ENCODE data around the gene PRKCH.

DNA sequence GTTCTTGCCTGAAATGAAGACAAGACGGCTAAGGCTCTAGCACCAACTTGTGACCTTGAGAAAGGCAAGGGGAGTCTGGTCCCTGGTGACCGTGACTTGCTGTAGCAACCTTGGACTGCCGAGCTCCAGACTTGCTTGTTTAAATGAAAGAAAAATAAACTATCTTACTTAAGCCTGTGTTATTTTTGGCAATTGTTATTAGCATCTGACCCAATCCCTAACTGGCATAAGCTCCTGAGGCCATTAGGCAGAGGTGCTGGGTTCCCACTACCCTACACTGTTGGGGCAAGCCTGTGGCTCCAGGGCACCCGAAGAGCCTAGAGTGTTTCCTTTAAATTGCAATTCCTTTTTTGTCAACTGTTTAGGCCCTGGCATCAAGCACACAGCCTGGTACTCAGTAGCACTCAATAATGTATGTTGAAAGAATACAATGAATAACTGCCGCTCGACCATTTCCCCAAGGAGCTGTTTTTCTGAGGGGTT lies 267.1 kb downstream of the PRKCH start:
- TF ChIP-seq, protein P1, sequence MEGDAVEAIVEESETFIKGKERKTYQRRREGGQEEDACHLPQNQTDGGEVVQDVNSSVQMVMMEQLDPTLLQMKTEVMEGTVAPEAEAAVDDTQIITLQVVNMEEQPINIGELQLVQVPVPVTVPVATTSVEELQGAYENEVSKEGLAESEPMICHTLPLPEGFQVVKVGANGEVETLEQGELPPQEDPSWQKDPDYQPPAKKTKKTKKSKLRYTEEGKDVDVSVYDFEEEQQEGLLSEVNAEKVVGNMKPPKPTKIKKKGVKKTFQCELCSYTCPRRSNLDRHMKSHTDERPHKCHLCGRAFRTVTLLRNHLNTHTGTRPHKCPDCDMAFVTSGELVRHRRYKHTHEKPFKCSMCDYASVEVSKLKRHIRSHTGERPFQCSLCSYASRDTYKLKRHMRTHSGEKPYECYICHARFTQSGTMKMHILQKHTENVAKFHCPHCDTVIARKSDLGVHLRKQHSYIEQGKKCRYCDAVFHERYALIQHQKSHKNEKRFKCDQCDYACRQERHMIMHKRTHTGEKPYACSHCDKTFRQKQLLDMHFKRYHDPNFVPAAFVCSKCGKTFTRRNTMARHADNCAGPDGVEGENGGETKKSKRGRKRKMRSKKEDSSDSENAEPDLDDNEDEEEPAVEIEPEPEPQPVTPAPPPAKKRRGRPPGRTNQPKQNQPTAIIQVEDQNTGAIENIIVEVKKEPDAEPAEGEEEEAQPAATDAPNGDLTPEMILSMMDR (CRISPR knock-in tag; IDR thresholded peaks at IDR 0.05) = no peak
- TF ChIP-seq RXRA (CRISPR knock-in tag; IDR thresholded peaks at IDR 0.05) (no peak), ZNF124 (CRISPR knock-in tag; IDR thresholded peaks at IDR 0.05) (no peak), ZNF547 (CRISPR knock-in tag; IDR thresholded peaks at IDR 0.05) (no peak), ZNF451 (CRISPR knock-in tag; IDR thresholded peaks at IDR 0.05) (no peak), ZNF282 (IDR thresholded peaks at IDR 0.05; ENCODE audit: partially characterized antibody) (no peak), POLR2AphosphoS5 (IDR thresholded peaks at IDR 0.05; ENCODE audit: low read depth, low read length) (no peak), ZNF24 (IDR thresholded peaks at IDR 0.05) (no peak), POLR2A (IDR thresholded peaks at IDR 0.05; ENCODE audit: insufficient read depth in 1 of 2, low read depth in 2 of 2, low read length in 2 of 2) (no peak), NR2F2 (IDR thresholded peaks at IDR 0.05; ENCODE audit: borderline replicate concordance, low read depth) (no peak), ARNT2 (CRISPR knock-in tag; IDR thresholded peaks at IDR 0.05; ENCODE audit: low read depth) (no peak), ZNF629 (CRISPR knock-in tag; conservative IDR thresholded peaks at IDR 0.05) (no peak)
- TF ChIP-seq, protein P2, sequence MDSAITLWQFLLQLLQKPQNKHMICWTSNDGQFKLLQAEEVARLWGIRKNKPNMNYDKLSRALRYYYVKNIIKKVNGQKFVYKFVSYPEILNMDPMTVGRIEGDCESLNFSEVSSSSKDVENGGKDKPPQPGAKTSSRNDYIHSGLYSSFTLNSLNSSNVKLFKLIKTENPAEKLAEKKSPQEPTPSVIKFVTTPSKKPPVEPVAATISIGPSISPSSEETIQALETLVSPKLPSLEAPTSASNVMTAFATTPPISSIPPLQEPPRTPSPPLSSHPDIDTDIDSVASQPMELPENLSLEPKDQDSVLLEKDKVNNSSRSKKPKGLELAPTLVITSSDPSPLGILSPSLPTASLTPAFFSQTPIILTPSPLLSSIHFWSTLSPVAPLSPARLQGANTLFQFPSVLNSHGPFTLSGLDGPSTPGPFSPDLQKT (CRISPR knock-in tag; IDR thresholded peaks at IDR 0.05; ENCODE audit: borderline replicate concordance) = no peak
- TF ChIP-seq, protein P3, sequence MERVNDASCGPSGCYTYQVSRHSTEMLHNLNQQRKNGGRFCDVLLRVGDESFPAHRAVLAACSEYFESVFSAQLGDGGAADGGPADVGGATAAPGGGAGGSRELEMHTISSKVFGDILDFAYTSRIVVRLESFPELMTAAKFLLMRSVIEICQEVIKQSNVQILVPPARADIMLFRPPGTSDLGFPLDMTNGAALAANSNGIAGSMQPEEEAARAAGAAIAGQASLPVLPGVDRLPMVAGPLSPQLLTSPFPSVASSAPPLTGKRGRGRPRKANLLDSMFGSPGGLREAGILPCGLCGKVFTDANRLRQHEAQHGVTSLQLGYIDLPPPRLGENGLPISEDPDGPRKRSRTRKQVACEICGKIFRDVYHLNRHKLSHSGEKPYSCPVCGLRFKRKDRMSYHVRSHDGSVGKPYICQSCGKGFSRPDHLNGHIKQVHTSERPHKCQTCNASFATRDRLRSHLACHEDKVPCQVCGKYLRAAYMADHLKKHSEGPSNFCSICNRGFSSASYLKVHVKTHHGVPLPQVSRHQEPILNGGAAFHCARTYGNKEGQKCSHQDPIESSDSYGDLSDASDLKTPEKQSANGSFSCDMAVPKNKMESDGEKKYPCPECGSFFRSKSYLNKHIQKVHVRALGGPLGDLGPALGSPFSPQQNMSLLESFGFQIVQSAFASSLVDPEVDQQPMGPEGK (CRISPR knock-in tag; IDR thresholded peaks at IDR 0.05) = no peak
